ENCODE results near the gene SOCS3.

Gene SOCS3

GRCh38 chr17:78366109-78366848 lies 6.4 kb upstream of the SOCS3 start:
- no peak for FAIRE-seq

DNA sequence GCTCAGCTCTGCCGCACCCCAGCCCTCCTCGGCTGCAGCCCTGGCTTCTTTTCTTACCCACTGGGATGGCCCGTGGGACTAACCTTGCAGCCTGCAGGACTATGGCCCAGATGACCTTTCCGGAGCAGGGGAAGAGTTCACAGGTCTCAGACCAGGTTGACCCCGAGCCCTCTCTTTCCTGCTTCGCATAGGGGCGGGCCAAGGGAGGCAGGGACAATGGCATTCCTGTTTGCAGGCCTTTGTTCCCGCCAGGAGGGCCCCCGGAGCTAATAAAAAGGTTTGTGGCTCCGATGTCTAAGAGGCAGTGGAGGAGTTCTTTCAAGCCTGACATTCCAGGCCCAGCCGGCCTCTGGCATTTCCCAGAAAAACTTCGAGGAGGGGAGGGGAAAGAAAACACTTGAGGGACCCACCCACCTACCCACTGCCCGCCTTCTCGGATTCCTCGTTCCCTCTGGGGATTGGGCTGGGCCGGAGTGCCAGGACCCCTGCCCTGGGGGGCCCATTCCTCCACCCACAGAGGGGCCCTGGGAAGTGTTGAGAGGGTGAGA lies 5.8 kb upstream of the SOCS3 start:
- FAIRE-seq, result no peak

GRCh38 chr17:78364436-78365281 lies 4.8 kb upstream of the SOCS3 start:
- FAIRE-seq, result no peak

GRCh38 chr17:78362671-78363070 lies 2.8 kb upstream of the SOCS3 start:
- FAIRE-seq, result no peak

GRCh38 chr17:78362232-78362631 lies 2.4 kb upstream of the SOCS3 start:
- no peak for FAIRE-seq

GRCh38 chr17:78361225-78361701 lies 1.4 kb upstream of the SOCS3 start:
- no peak for FAIRE-seq

- FAIRE-seq, result no peak
Observed at GRCh38 chr17:78360371-78361224, 721 bp upstream of the SOCS3 start.

DNA sequence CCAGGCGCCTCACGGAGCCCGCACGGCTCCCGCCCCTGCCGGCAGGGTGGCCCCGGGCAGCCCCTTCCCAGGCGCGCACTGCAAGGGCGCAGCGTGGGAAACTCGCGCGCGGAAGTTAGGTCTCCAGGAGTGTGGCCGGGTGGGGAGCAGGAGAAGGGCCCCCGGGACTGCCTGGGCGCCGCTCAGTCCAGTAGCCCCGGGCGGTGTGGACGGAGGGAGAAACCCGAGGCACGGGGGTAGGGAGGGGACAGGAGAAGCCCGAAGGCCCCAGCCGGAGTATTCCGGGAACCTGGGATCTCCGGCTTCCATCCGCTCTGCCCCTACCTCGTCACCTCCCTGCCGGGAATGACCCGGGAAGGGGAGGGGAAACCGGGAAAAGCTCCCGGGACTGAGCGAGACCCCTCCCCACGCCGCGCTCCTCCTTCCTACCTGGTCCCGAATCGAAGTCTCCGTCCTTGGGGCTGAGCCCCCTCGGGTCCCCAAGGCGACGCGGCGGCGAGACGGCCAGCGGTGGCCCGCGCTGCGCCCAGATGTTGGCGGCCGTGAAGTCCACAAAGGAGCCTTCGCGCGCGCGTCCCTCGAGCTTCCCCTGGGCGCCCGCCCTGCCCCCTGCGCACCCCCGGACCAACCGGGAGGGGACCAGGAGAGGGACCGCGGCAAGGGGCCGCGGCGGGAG lies 418 bp downstream of the SOCS3 start:
- no peak for FAIRE-seq

DNA sequence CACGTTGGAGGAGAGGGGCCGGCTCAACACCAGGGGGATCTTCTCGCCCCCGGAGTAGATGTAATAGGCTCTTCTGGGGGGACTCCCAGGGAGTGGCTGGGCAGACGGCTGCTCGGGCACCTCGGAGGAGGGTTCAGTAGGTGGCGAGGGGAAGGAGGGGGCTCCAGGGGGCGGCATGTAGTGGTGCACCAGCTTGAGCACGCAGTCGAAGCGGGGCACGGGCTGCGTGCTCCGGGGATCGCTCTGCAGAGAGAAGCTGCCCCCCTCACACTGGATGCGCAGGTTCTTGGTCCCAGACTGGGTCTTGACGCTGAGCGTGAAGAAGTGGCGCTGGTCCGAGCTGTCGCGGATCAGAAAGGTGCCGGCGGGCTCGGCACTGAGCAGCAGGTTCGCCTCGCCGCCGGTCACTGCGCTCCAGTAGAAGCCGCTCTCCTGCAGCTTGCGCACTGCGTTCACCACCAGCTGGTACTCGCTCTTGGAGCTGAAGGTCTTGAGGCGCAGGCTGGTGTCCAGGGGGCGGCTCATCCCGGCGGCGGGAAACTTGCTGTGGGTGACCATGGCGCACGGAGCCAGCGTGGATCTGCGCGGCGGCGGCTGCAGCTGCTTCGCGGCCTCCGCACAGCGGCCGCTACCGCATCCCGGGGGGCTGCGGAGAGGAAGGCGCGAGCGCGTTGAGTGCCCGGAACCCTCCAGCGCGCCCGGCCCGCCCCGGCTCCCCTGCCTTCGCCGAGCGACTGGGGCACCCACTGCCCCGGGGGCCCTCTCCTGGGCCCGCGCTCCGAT lies 1.1 kb downstream of the SOCS3 start:
- FAIRE-seq, result no peak

DNA sequence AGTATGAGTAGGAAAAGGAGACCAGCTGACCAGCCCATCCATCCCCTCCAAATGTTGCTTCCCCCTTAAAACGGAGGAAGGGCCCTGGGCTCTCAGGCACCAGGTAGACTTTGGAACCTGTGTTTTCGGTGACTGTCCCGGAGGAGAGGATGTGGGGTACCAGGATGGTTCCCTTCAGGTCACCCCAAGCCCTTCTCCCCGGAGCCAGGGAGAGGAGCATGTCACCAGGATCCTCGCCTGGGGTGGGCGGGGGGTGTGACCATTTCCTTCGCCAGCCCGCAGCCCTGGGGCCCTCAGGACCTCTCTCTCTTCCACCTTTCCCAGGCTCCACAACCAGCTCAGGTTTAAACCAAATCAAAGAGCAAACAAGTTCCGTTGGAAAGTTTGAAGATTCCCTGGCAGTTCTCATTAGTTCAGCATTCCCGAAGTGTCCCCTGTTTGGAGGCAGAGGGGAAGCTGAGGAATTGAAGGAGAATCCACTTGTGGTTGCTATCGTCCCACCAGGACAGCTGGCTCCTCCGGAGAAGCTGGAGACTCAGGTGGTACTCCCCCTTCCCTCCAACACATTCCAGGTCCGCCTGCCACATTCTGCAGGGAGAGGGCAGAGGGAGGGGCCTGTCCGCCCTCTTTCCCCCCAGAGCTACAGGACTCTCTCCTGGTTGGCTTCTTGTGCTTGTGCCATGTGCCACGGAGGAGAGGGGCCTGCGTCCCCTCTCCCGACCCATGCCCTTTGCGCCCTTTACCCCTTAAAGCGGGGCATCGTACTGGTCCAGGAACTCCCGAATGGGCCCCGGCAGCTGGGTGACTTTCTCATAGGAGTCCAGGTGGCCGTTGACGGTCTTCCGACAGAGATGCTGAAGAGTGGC lies 2.0 kb downstream of the SOCS3 start:
- FAIRE-seq, result no peak

- FAIRE-seq, result no peak
Observed at GRCh38 chr17:78357177-78357586, 2.7 kb downstream of the SOCS3 start.

DNA sequence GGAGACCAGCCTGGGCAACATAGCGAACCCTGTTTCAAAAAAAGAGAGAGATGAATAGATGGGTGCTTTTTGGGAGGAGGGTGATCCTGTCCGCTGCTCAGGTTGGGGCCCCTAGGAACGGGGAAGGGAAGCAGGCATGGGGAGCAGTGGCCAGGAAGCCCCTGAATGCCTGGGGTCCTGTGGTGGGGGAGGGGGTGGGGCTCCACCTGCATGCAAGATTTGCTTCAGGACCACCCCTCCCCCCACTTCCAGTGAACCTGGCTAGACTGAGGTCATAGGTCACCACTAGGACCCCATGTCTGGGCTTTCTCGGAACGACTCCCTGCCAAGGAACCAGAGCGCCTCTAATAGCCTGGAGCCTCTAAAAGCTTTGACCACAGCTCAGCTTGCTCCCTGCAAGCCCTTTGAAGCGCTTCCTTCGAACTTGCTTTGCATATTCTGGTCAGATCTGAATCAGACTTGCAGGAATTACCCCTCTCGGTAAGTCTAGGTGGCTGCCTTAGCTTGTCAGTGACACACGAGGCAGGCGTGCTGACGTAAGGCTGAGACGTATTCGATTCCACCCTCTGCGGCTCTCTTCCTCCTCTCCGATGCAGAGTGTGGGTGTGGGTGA lies 3.7 kb downstream of the SOCS3 start:
- no peak for FAIRE-seq

DNA sequence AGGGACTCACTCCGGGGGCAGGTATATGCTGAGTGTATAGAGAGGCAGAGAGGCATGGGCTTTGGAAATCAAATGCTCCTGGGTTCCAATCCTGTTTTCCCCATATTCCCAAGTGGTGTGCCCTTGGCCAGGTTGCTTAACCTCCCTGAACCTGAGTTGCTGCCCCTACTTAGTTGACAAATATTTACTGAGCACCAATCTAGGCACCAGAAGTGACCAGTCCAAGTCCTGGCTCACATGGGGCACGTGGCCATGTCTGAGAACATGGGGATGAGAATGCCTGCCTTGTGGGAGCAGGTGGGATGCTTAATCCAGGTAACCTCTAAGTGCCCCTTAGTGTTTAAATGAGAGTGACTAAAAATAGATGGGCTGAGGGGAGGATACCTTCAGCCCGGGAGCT lies 4.2 kb downstream of the SOCS3 start:
- FAIRE-seq, result no peak

DNA sequence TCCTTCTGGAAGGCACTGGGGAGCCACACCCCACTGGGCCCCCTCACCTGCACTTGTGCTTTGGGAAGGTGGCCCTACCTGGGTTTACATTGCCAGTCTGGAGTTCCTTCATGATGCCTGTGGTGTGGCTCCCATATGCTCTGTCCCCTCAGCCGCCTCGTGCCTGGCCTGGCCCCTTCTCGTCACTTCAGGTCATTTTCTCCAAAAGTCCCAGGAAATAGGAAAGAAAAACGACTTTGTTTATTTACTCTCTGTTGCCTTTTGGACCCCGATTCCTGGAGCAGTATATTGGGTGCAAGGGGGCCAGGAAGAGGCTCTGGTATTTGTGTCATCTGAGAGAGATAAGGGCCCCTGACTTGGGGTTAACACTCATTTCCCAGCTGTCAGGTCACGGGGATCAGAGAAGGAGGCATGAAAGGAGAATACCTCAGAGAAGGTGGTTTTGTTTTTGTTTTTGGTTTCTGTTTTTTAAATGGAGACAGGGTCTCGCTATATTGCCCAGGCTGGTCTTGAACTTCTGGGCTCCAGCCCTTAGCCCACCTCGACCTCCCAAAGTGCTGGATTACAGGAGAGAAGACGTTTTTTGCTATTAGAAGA lies 4.7 kb downstream of the SOCS3 start:
- FAIRE-seq, result no peak

GRCh38 chr17:78353834-78354233 lies 6.0 kb downstream of the SOCS3 start:
- FAIRE-seq, result no peak

GRCh38 chr17:78351449-78352006 lies 8.3 kb downstream of the SOCS3 start:
- no peak for FAIRE-seq

DNA sequence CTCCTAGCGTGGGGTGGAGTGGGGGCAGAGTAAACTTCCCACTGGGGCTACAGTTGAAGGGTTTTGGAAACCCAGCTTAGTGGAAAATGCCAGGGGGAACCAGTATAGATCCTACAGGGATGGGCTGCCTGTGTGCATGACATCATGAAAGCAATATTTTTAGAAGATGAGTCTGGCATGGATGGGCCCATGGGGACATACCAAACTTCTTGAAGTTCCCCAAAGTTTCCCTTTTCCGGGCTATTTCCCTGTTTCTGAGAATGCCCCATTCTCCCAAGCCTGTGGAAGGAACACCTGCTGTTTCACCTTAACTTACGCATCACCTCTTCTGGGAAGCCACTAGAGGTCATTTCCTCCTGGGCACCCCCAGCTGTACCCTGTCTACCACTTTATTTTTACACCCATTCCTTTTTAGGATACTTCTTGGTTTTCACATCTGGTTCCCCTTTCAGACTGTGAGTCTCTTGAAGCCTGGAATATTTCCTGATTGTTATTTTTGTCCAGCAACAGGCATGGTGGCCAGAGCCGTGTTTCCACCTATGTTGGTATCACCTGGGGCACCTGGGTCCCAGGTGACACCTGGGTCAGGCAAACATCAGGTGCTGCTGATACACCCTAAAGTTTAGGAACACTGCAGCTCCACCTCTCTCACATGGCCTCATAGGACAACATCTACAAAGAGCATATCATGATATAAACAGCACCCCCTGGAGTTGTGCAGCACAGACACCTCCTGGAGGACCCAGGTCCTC lies 9.8 kb downstream of the SOCS3 start:
- no peak for FAIRE-seq

- FAIRE-seq, result no peak
Observed at GRCh38 chr17:78348055-78348770, 11.7 kb downstream of the SOCS3 start.

Measured in islet of Langerhans (tissue), 1 donor.